ENCODE measurements around the gene OR5K2.

OR5K2 gene

GRCh38 chr3:98534734-98535133, 37.3 kb downstream of the OR5K2 start:
- no peak overlapping the region for H3K4me3 ChIP-seq (replicated peaks; ENCODE audit: insufficient read depth, low read length)
- no peak for DNase-seq (ENCODE audit: low read depth in 1 of 2, low spot score in 1 of 2)
- TF ChIP-seq GABPA (IDR thresholded peaks at IDR 0.05; ENCODE audit: low read depth) (no peak), CTCF (IDR thresholded peaks at IDR 0.05; ENCODE audit: insufficient read depth, low read length) (no peak), POLR2AphosphoS5 (IDR thresholded peaks at IDR 0.05; ENCODE audit: low read depth) (no peak), REST (IDR thresholded peaks at IDR 0.05; ENCODE audit: insufficient replicate concordance, low read depth) (no peak), SPI1 (IDR thresholded peaks at IDR 0.05; ENCODE audit: borderline replicate concordance, low read depth) (no peak)
- H3K27me3 ChIP-seq (ENCODE audit: insufficient read depth, poor library complexity, severe bottlenecking) = no peaks in the 10 kb centered on the region
- no peak overlapping the region for H3K27ac ChIP-seq (replicated peaks)

GRCh38 chr3:98536456-98537017, 39.1 kb downstream of the OR5K2 start:
- H3K4me3 ChIP-seq (replicated peaks; ENCODE audit: insufficient read depth, low read length) = no peak overlapping the region
- H3K27ac ChIP-seq (replicated peaks) = no peak overlapping the region

More at GRCh38 chr3:98536456-98537017, 39.1 kb downstream of the OR5K2 start:
- H3K27me3 ChIP-seq (ENCODE audit: insufficient read depth, poor library complexity, severe bottlenecking) = no peaks in the 10 kb centered on the region
- DNase-seq (ENCODE audit: low read depth in 1 of 2, low spot score in 1 of 2) = no peak
- TF ChIP-seq POLR2AphosphoS5 (IDR thresholded peaks at IDR 0.05; ENCODE audit: low read depth) (no peak), CTCF (IDR thresholded peaks at IDR 0.05; ENCODE audit: insufficient read depth, low read length) (no peak), REST (IDR thresholded peaks at IDR 0.05; ENCODE audit: insufficient replicate concordance, low read depth) (no peak), GABPA (IDR thresholded peaks at IDR 0.05; ENCODE audit: low read depth) (no peak), SPI1 (IDR thresholded peaks at IDR 0.05; ENCODE audit: borderline replicate concordance, low read depth) (no peak)
